ENCODE measurements around the gene PPP1CB. TPM values are rescaled to one million over a fixed set of nuclear protein-coding genes. Genes with fewer than 3 reads are reported as not detected.

PPP1CB gene
- 307 and 330 TPM in 2 replicates for total RNA-seq (ENCODE audit: low replicate concordance)

DNA sequence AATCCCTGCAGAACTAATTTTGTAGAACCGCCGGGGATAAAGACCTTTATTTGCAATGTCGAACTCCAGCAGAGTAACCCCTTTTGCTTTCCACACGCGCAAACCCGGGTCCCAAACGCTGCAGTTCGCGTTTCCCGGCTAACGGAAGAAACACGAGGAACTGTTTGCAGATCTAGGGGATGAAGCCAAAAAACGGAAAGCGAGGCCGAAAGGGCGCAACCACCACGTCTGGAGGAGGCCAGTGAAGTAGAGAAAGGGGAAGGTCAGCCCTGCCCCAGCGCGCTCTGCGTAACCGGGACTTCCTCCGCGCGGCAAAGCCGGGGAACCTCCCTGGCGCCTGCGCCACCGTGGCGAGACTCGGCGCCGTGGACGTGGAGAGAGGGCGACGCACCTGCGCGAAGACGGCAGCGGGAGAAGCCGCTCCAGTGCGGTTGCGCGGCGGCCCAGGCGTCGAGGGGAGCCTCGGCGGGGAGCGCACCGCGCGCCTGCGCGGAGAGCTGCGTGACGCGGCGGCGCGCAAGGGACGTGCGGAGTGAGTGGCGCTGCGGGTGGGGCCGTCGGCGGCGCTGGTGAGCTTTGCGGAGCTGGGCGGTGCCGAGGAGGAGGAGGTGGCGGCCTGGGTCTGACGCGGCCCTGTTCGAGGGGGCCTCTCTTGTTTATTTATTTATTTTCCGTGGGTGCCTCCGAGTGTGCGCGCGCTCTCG, at the start of gene PPP1CB:
Gene PPP1CB (plus strand): TSS at position 579 of the 704 bp plus-strand sequence. CDS start 295 bp downstream, outside the sequence.
- H3K4me3 ChIP-seq (ENCODE audit: low read depth, low read length) = peak within 1 kb of the TSS; percentile 90
- TF ChIP-seq, protein P1, sequence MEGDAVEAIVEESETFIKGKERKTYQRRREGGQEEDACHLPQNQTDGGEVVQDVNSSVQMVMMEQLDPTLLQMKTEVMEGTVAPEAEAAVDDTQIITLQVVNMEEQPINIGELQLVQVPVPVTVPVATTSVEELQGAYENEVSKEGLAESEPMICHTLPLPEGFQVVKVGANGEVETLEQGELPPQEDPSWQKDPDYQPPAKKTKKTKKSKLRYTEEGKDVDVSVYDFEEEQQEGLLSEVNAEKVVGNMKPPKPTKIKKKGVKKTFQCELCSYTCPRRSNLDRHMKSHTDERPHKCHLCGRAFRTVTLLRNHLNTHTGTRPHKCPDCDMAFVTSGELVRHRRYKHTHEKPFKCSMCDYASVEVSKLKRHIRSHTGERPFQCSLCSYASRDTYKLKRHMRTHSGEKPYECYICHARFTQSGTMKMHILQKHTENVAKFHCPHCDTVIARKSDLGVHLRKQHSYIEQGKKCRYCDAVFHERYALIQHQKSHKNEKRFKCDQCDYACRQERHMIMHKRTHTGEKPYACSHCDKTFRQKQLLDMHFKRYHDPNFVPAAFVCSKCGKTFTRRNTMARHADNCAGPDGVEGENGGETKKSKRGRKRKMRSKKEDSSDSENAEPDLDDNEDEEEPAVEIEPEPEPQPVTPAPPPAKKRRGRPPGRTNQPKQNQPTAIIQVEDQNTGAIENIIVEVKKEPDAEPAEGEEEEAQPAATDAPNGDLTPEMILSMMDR (IDR thresholded peaks at IDR 0.05; ENCODE audit: insufficient read depth, low read length) = peak; percentile 27
- peak; percentile 94 for DNase-seq (ENCODE audit: low read depth)

DNA sequence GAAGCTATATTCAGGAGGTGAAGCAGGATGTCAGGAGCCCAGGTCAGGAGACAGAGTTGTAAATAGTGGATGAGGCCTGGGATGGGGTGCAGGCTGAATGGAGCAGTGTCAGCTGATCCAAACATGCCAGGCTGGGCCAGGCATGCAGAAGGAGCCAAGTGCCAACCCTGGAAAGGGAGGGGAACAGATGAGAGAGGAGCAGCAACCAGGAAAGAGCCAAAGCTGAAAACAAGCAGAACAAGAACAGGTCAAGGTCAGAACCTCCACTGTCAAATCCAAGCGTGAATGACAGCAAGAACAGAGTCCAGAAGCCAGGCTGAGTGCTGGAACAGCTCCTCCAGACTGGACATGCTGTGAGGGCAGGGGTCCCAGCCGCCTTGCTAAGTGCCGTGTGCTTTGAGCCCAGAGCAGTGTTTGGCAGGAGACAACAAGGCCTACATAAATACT, 49.2 kb upstream of the PPP1CB start:
- TF ChIP-seq, protein P1 (IDR thresholded peaks at IDR 0.05; ENCODE audit: insufficient read depth, low read length) = no peak
- no peak for DNase-seq (ENCODE audit: low read depth)
- no peak overlapping the region for H3K4me3 ChIP-seq (ENCODE audit: low read depth, low read length)

DNA sequence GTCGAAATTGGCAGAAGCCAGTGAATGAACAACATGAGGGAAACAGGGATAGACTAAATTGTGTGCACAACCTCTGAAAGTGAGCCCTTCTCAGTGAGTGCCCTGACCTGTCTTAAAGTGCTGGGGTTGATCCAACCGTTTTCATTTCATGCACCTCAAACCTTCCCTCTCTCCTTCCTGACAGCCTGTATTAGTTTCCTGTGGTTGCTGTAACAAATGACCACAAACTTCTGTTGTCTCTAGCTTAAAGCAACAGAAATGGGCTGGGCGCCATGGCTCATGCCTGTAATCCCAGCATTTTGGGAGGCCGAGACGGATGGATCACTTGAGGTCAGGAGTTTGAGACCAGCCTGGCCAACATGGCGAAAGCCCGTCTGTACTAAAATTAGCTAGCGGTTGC, 48.8 kb upstream of the PPP1CB start:
- no peak overlapping the region for H3K4me3 ChIP-seq (ENCODE audit: low read depth, low read length)
- no peak for DNase-seq (ENCODE audit: low read depth)
- TF ChIP-seq, protein P1 (IDR thresholded peaks at IDR 0.05; ENCODE audit: insufficient read depth, low read length) = no peak

DNA sequence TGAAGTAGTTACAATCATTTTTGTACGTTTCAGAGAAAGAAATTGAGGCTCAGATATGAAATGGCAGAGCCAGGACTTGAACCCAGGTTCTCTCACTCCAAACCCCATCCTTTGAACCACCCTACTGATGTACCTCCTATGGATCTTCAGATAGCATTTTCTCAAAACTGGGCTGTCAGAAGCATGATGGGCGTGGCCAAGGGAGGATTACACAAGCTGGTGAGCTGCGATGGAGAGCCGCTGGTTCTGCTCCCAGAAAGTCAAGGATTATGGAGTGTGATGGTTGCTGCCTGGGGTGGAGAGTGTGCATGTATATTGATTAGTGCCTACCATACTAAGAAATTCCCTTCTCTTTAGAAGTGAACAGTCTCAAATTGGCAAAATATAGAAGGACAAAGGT, 47.0 kb upstream of the PPP1CB start:
- DNase-seq (ENCODE audit: low read depth) = no peak
- no peak overlapping the region for H3K4me3 ChIP-seq (ENCODE audit: low read depth, low read length)
- TF ChIP-seq, protein P1 (IDR thresholded peaks at IDR 0.05; ENCODE audit: insufficient read depth, low read length) = no peak

DNA sequence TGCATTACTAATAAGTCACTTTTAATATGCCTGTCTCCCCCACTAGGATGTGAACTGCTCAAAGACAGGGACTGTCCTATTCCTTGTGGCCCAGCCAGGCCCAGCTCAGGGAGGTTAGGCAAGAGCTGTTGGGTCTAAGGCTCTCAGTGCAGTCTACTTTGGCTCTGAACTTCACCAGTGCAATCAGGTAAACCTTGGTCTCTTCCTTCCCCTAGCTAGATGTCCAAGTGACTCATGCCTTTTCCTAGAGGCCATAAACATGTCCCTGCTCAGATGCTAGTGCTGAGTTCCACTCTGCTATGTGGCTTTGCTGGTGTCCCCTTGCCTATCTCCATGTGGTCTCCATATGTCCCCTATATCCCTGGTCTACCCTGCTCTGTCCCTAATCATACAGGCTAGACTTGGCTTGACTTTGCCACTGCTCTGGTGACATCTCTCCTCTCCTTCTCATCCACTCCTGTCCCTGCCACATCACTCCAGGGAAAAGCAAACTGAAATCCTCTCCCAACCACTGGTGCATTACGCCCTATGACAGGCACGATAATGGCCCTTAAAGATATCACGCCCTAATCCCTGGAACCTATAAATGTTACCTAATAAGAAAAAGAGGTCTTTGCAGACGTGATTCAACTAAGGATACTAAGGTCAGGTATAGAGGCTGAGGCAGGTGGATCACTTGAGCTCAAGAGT, 45.7 kb upstream of the PPP1CB start:
- no peak for DNase-seq (ENCODE audit: low read depth)
- H3K4me3 ChIP-seq (ENCODE audit: low read depth, low read length) = no peak overlapping the region
- TF ChIP-seq, protein P1 (IDR thresholded peaks at IDR 0.05; ENCODE audit: insufficient read depth, low read length) = no peak

DNA sequence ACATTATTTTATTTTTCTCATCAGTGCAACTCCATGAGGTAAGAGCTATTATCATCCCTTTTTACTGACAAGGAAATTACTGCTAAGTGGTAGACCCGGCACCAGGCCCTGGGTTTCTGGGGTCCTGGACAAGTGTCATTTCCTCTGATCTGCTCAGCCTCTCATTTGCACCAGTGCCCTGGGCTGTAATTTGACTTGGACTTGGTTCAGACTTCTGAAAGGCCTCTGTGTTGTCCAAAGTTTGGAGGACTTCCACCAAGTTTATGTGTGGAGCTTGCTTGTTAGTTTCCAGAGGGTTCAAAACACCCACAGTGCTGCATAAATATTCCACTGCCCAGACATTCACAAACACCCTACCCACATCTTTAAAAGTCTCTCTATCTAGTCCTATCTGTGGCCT, 44.0 kb upstream of the PPP1CB start:
- no peak for DNase-seq (ENCODE audit: low read depth)
- TF ChIP-seq, protein P1 (IDR thresholded peaks at IDR 0.05; ENCODE audit: insufficient read depth, low read length) = no peak

More for the DNA sequence above, 44.0 kb upstream of the PPP1CB start:
- H3K4me3 ChIP-seq (ENCODE audit: low read depth, low read length) = no peak overlapping the region
